NCI-H82 treated with DMSO at 0.1 percent for 48 hours (cell line): Measurements from ENCODE around the gene LSM14A.
"Not testable (repeated sequence)": the region's sequence is repeated elsewhere in the genome, so short reads cannot be mapped to it uniquely, and the experiment has no call there.

Experiments used
- DNase-seq: peaks from one replicate; lab custom pipeline; 2025; ENCODE audit not compliant: unreplicated experiment; lab: John Stamatoyannopoulos, UW

The LSM14A gene

DNA sequence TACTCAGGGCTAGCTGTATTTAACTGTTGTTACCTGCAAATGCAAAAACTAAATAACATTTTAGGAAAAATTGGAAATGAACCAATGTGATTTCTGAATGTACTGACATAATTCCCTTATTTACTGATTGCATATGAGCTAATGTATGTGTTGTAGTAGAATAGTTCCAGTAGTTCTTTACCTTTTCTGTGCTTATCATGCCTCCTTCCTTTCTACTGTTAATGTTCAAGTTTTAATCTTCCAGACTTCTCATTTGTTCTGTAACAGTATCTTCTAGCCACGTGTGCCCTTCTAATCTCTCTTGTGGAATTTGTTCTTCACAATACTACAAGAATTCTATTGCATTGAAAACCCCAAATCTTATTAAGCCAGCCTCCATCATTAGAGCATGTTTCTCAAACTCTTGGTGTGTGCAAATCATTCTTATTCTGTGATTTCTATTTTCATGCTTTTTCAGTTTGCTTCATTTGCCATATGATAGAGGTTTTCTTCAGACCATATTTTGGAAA lies 17.7 kb downstream of the LSM14A start:
- DNase-seq: no peak

DNA sequence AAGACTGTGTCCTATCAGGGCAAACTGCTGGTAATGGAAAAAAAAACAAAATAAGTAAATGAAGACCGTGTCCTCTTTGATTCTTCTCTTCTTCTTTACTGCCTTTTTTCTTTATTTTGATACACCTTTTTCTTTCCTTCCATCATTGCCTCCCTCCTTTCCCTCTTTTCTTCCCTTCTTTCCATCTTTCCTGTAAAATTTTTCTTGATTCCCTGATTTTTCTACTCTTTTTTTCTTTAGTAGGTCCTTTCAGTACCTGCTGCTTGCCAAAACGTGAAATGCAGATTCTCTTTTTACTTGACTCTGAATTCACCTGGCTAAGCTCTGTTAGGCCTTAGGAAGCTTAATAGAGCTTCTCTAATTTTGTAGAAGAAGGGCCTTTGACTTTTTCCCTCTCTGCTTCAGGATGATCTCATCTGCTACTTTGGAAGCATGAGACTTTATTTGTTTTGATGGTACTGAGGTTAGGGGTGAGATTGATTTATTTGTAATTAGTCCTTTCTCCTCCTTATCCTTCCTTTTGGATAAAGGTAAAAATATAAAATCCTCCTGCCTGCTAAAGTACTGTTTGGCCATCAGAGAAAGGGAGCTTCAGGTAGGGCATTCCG lies 19.2 kb downstream of the LSM14A start:
- DNase-seq: no peak

DNA sequence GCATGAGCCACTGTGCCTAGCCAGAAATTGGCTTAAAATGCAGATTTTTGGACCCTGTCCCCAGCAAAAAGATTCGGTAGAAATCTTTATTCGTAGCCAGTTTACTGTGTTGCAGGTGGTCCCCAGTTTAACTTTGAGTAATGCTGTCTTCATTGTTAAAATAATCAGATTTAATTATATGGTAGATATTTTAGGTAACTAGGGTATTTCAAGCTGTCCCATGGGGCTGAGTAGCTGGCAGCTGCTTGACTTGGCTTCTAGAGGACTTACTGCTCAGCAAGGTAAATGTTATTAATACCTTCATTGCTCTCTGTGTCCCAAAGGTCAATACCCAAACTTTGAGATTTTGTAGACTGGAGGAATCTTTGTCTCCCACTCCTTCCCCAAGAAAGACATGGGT lies 21.1 kb downstream of the LSM14A start:
- DNase-seq: no peak

DNA sequence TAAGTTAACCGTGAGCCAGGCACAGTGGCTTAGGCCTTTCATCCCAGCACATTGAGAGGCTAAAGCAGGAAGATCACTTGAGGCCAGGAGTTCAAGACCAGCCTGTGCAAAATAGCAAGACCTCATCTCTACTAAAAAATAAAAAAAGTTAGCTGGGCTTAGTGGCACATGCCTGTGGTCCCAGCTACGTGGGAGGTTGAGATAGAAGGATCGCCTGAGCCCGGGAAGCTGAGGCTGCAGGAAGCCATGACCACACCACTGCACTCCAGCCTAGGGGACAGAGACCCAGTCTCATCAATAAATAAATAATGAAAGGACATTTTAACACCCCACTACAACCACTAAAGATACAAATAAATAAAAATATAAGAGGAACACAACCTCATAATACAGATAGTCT lies 21.6 kb downstream of the LSM14A start:
- DNase-seq: no peak

DNA sequence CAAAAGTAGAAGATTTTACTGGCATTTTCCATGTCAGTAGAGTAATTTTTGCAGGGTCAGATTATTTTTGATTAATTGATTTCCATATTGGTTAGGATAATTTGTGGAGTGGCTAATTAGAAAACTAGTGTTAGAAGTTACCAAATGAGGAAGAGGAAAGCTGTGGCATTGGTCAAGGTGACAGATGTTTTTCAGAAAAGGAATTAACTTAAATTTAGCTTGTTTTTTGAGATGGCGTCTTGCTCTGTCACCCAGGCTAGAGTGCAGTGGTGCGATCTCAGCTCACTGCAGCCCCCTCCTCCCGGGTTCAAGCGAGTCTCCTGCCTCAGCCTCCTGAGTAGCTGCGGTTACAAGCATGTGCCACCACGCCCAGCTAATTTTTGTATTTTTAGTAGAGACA lies 28.8 kb downstream of the LSM14A start:
- no peak for DNase-seq

DNA sequence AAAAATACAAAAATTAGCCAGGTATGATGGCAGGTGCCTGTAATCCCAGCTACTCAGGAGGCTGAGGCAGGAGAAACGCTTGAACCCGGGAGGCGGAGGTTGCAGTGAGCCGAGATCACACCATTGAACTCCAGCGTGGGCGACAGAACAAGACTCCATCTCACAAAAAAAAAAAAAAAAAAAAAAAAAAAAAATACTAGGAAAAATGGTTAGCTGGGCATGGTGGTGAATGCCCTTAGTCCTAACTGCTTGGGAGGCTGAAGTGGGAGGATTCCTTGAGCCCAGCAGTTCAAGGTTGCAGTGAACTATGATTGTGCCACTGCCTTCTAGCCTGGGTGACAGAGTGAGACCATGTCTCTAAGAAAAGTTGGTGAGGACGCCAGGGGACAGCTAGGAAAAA lies 33.0 kb downstream of the LSM14A start:
- not testable (repeated sequence) for DNase-seq

DNA sequence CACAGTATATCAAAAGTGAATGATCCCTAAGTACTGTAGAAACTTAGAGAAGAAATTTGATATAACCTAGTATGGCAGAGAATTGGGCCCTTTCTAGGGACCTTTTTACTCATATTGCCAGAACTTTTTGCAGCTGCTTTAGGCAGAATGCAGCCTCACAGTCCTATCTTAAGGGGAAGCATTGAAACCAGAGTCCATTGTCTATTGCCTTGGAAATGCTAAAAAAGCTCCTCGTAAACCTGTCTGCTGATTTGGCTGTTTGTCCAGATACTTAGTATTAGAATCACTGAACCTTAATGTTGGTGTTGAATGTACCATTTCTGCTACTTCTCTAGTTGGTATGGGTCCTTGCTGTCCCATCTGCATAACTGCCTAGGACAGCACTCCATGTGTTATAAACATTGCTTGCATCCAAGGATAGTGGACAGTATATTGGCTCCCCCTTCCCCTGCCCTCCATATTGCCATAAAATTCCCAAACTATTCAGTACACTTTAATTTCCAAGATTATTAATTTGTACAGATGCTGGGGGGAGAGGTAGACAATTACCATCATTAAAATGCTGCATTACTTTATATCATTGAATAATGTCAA lies 36.1 kb downstream of the LSM14A start:
- no peak for DNase-seq

DNA sequence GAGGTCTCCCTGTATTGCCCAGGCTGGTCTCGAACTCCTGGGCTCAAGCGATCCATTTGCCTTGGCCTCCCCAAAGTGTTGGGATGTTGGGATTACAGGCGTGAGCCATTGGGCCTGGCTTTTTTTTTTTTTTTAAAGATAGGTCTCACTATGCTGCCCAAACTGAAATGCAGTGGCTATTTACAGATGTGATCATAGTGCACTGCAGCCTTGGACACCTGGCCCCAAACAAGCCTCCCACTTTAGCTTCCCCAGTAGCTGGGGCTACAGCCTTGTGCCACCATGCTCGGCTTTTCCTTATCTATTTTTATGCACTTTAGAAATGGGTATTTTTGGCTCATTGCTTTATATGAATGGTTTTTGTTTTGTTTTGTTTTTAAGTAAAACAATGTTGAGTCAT lies 37.4 kb downstream of the LSM14A start:
- DNase-seq: no peak

DNA sequence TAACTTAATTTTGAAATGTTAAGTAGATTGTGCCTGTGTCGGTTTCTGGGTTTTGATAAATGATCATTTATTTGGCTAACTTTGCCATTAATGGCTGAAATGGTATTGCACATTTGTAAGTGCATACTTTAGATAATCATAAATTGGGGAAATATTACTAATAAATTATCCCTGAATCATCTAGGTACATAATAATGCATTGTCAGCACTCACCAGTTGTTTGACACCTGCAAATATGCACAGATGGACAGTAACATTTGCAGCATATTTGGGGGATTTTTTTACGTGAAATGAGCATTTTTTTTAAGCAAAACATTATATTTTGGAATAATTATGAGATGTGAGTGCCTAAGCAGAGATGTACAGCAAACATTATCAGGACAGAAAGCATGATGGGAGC lies 41.0 kb downstream of the LSM14A start:
- DNase-seq: no peak

DNA sequence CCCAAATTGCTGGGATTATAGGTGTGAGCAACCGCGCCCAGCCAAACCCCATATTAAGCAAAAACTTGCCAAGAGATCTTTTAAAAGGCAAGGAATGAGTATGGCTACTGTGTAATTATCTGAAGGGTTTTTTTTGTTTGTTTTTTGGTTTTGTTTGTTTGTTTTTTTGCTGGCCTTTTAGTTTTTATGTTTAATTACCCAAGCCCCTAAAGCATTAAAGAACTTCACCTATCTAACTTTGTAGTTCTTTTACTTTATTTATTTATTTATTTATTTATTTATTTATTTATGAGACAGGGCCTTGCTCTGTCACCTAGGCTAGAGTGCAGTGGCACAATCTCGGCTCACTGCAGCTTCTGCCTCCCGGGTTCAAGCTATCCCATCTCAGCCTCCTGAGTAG lies 41.7 kb downstream of the LSM14A start:
- DNase-seq: no peak

DNA sequence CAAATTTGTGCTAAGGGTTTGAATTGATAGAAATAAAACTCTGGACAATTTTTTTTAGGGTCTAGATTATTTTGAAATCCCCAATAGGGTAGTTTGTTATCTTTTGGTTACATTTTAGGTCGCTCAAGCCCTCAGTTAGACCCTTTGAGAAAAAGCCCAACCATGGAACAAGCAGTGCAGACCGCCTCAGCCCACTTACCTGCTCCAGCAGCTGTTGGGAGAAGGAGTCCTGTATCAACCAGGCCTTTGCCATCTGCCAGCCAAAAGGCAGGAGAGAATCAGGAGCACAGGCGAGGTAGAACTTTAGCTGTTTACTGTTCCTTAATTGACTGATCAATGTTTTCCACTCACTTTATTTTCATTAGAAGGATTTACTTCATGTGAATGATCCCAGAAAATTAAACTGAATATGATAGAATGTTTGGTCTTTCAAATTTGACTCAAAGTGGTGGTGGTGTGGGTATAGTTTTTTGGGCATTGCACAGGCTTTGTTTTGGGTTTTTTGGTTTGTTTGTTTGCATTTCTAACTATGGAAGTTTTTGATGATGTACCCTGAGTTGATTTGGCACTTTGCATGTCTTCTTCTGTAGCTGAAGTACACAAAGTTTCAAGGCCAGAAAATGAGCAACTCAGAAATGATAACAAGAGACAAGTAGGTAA lies 42.8 kb downstream of the LSM14A start:
- no peak for DNase-seq

DNA sequence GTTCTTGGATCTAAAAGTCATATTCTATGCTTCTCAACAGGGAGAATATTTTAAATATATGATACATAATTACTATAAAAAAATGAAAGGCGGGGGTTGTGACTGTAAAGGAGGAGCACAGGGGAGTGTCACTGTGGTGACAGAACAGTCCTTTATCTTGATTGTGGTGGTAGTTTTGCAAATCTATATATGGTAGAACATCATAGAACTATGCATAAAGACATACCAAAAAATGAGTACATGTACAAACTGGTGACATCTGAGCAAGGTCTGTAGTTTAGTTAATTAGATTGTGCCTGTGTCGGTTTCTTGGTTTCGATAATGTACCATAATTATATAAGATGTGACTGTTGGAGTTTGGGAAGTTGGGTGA lies 43.3 kb downstream of the LSM14A start:
- no peak for DNase-seq

DNA sequence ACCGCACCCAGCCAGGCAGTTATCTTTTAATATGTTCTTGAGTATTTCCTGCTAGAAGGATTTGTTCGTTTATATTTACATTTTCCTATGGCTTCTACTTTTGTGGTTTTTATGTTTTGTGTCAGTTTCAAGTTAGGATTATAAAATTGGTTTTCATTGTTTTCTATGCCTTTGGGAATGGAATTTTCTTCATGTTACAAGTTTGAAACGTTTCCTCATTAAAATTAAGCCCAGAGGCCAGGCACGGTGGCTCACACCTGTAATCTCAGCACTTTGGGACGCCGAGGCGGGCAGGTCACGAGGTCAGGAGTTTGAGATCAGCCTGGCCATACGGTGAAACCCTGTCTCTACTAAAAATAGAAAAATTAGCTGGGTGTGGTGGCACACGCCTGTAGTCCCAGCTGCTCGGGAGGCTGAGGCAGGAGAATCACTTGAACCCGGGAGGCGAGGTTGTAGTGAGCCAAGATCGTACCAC lies 44.5 kb downstream of the LSM14A start:
- DNase-seq: not testable (repeated sequence)

DNA sequence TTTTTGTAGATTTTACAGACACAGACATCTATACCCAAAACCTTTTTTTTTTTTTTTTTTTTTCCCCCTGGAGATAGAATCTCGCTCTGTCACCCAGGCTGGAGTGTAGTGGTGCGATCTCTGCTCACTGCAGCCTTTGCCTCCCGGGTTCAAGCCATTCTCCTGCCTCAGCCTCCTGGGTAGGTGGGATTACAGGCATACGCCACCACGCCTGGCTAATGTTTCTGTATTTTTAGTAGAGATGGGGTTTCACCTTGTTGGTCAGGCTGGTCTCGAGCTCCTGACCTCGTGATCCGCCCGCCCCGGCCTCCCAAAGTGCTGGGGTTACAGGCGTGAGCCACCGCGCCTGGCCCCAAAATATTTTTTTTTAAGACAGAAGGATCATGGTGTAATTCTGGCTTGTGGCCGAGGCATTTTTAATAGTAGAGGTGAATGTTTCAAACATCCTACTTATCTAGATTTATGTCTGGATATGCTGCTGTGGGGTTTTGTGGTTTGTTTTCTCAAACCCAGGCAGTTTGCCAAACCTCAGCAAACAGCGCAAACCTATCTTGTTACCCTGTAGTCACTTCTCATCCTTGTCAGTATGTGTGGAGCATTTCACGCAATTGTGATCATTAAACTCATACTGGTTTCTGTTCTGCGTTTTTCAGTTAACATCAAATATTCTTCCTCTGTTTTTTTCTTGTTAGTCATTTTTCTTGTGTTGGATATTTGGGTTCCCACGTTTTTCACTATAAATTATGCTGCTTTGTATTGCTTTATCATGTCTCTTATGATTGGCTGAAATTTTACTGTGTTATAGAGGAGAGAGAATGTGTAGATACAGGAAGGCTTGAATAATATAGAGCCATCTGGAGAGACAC lies 45.9 kb downstream of the LSM14A start:
- DNase-seq: no peak

DNA sequence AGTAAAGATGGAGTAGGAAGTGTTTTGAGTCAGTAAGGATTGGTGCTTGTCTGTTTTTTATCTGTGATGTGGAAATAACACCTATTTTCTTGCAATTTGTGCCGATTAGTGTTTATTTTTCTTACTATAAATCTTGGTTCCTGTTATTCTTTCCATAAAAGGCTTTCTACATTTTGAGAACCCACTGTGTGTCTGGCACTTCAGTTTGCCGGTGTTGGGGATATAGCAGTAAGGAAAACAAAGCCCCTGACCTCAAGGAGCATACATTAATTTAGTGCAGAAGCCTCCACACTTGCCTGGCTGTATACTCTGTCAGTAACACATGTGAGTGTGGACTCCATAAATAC lies 46.5 kb downstream of the LSM14A start:
- no peak for DNase-seq

DNA sequence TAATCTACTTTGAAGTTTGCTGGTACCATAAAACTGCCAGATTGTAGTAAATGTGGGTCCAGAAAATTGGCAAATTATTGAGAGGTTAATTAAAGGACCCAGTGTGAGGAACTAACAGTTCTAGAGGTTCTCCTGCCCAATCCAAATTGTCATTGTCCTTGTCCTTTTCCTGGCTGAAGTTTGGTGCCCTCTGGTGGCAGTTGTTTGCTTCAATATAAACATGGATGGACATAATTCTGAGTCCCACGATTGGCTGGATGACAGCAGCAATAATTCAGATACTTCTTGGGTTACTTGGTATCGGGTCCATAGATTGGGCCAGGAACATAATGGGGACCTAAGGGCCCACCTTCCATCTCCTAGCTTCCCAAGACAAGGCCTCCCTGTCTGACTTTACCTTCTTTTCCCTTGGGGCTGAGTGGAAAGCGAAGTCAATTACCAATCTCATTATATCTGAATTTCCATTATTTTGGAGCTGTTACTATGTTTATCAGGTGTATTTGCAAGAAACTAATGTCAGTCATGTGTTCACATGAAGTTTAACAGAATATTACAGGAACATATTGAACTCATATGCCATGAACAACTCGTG lies 48.3 kb downstream of the LSM14A start:
- DNase-seq: peak; percentile 35

DNA sequence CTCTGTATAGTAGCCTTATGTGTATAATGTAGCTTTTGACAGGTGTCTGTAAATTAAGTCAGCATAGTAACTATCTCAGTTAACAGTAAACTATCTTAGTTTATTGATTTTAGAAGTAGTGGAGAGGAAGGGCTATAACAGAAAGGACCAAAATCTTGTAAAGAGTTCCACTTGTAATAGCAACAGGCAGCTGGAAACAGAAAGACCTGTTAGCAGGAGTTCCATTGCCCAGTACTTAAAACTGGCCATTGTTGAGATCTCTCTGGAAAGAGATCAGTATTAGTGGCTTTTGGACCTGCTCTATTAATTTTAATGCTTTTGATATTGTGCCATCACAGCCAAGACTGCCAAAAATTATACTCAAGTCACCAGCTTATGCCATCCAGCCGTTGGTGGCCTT lies 50.1 kb downstream of the LSM14A start:
- DNase-seq: no peak

DNA sequence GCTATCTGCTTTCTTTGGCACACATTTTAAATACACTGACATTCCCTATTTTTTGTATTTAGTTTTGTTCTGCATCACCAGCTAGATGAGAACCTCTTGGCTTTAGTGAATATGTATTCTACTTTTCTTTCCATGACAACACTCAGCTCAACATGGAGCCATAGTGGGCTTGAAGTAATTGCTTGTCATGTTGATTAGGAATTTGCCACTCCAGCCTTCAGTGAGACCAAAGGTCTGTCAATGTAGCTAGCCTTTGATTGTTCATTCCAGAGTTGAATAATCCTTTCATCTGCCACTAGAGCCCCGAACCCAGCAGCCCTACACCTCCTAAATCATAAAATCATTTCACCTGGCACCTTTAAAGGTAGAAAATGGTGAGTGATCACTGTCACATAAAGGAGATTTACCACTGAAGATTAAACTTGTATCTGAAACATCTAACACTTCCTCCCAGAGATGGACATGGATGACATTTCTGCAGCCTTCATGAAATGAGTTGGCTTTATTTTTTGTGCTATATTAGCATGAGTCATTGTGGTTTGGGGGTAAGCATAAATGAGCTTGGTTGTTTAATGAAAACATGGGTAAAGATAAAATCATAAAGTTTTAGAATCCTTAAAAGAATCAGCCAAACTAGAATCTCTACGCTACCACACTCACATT lies 52.8 kb downstream of the LSM14A start:
- DNase-seq: no peak

DNA sequence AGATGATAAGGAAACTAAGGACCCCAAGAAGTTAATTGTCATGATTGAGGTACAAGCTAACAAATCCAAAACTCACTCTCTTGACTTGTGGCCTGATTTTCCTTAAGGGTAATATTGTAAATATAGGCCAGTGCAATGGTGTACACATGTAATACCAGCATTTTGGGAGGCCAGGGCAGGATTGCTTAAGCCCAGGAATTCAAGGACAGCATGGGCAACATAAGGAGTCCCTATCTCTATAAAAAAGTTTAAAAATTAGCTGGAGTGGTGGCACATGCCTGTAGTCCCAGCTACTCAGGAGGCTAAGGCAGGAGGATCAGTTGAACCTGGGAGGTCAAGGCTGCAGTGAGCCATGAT lies 53.3 kb downstream of the LSM14A start:
- DNase-seq: no peak

DNA sequence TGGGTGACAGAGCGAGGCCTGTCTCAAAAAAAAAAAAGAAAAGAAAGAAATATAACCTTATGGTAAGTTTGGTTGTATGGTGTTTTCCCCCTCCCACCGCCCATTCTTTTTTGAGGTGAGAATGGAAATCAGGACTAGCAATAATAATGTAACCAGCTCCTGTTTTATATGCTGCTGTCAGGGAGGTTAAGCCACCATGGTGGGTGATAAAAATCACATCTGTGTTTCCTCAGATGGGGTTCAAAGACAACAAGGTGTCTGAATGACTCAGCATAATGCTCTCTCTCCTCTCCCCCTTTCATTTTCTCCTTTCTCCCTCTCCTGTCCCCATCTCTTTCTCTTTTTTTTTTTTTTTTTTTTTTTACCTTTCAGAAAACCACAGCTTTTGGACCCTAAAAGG lies 53.7 kb downstream of the LSM14A start:
- no peak for DNase-seq

DNA sequence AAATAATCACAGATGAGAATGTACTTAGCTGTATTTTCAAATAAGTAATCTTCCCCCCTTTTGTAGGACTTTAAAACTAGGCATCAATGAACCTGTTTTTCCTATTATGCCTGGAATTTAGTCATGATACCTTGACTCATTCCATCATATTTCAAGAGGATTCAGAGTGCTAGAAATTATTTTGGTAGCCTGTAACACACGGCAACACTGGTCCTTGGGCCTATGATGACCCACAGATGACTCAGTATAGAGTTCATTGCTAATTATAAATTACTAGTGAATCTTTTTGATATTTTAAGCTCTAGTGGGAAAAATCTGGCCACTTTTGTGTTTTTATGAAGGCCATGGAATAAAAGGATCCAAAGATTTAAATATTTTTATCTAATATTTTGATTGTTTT lies 56.0 kb downstream of the LSM14A start:
- no peak for DNase-seq
